GM18499 (cell line): ENCODE results near the gene MFN2.
"Not testable (repeated sequence)": the region's sequence is repeated elsewhere in the genome, so short reads cannot be mapped to it uniquely, and the experiment has no call there.

ENCODE experiments used
- ATAC-seq: cut with Tn5 transposase; IDR thresholded peaks from one replicate; pipeline ENCODE4 v1.9.1; 2021; ENCODE audit warnings: moderate number of reproducible peaks; ENCODE audit not compliant: insufficient read depth, unreplicated experiment

The MFN2 gene

DNA sequence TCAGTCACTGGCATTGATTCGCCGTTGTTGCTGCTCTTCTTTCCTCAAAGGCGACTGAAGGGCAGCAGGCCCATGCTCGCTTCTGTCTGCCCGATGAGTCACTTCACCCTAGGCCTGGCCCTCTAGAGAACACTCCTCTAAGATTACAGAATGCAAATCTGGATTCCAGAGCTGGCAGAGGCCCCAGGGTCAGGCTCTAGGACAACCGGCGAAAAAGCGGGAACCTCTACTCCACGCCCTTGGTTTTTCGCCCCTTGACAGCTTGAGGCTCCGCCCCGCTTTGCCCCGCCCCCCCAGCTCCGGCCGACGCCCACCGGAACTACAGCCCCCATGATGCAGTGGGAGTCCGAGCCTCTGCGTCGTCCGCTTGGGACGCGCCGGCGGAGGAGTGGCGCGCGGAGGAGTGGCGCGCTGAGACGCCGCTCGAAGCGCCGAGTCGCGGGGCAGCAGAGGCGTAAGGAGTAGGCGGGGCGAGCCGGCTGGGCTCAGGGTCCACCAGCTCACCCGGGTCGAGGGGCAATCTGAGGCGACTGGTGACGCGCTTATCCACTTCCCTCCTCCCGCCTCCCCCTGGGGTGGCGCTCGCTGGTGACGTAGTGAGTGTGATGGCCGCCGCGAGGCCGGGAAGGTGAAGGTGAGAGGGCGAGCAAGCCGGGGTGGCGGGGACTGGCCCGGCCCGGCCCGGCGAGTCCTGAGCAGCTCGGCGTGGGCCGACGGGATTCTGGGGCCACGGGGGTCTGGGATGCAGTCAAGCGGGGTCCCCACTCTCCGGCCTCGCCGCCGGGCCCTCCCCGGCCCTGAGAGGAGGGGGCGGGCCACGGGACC is at the start of gene MFN2:
MFN2 (plus strand) TSS at position 594 of the 825 bp plus-strand sequence. CDS start 8,725 bp downstream, outside the sequence.
- ATAC-seq: peak; percentile 64

DNA sequence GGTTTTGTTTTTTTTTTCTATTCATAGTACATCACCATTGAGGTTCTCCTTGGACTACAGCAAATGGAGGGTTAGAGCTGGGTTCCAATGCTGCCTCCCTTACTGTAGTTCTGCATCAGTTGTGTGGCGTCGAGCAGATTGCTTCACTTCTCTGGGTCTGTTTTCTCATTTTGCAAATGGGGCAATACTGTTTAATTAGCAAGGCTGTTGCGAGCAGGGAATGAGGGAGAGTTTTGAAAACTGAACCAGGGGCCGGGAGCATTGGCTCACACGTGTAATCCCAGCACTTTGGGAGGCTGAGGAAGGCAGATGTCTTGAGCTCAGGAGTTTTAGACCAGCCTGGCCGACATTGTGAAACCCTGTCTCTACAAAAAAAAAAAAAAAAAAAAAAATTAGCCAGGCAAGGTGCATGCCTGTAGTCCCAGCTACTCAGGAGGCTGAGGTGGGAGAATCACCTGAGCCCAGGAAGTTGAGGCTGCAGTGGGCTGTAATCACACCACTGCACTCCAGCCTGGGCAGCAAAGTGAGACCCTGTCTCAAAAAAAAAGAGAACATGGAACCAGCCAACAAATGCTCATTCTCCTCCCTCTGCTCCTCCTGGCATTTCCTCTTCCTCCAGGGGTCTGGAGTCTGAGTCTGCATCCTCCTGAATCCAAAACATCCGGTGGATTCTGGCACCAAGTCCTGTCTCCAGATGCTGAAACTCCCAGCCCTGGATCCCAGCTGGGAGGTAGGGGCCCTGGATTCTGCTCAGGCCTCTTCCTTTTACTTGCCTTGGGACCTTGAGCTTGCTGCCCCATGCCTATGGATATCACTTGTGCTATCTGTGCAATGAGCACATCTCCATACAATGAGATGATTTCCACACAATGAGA is 49.4 kb upstream of the MFN2 start:
- no peak for ATAC-seq

DNA sequence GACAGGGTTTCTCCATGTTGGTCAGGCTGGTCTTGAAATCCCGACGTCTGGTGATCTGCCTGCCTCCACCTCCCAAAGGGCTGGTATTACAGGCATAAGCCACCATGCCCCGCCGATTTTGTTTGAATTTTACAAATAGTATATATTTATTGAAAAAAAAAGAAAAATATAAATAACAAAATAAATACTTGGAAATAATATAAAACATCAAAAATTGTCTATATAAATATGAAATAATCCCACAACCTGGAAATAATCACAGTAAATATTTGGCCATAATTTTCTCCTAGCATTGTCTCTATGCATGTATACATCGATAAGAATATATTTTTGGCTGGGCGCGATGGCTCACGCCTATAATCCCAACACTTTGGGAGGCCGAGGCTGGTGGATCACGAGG is 48.4 kb upstream of the MFN2 start:
- no peak for ATAC-seq

DNA sequence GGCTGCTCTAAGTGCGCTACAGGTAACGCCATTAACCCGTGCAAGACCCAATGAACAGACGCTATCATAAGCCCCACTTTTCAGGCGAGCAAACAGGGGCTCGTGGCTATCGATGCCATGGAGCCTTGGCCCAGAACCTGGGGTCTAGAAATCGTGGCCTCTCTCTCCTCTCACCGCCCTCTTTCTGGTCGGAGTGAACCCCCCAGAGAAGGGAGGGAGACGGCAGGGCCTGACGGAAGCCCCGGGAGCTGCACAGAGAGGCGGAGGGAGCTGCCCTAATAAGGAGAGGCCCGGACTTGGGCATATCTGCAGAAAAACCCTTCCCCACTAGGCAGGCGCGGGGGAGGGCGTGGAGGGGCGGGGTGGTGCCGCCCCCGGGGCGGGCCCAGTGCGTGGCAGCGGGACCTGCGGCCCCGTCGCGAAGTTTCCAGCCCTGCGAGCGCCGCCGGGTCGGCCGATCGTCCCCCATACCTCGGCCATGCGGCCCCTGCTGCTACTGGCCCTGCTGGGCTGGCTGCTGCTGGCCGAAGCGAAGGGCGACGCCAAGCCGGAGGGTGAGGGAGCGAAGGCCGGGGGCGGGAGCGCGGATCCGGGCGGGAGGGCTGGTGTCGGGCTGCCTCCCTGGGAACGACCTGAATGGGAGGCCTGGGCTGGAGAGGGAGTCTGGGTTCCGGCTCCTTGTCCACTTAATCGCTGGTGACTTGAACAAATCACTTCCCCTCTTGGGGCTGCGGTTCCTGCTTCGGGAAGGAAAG is 45.8 kb upstream of the MFN2 start, which contains the start of gene PLOD1:
PLOD1 (plus strand) TSS at position 416 of the 755 bp plus-strand sequence; CDS start at position 479, 63 bp downstream.
- no peak for ATAC-seq

DNA sequence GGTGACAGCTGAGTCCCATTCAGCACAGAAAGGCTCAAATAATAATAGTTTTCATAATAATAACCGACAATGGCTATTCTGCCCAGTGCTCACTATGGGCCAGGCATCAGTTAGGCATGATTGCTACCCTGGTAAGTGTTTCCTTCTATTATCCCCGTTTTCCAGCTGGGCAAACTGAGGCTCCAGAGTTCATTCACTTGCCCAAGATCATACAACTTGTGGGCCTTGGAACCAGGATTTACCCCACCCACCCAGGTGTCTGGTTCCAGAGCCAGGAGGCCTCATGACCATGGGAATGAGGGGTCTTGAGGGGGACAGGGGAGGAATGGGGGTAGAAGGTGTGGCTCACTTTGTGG is 45.2 kb upstream of the MFN2 start:
- no peak for ATAC-seq

DNA sequence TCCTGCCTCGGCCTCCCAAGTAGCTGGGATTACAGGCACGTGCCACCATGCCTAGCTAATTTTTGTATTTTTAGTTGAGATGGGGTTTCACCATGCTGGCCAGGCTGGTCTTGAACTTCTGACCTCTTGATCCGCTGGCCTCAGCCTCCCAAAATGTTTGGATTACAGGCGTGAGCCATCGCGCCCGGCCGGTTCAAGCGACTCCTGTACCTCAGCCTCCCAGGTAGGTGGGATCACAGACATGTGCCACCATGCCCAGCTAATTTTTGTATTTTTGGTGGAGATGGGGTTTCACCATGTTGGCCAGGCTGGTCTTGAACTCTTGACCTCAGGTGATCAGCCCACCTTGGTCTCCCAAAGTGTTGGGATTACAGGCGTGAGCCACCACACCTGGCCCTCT is 44.5 kb upstream of the MFN2 start:
- not testable (repeated sequence) for ATAC-seq

DNA sequence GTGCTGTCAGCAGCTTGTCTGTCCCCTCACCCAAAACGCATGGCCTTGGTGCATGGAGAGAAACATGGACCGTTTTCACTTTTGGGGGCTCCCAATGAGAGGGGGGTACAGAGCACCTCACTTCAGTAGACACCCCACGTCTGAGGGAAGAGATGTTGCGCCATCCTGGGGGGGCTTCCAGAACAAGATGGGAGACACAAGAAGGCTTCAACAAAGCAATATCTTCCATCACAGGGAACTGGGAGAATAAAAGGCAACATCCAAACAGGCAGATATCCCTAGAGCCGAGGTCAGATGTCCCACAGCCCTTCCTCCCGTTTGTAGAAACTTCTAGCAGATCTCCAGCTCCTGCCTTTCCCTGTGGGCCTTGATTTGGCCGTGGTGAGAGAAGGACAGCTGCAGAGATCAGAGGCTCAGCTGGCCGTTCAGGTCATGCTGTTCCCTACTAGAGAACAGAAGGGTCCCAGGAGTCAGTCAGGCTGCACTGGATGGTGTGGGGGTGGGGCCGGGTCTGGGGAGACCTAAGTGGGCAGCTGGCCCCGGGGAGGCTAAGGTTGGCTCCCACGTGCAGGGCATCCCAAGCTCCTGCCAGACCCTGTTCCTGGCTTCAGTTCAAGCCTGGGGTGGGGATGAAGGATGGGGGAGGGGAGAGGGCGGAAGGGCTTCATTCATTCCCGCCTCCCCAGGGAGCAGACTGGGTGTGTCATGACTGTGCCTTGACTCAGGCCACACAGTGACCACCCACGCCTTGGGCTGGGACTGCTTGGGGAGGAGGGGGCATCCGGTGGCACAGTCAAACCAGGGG is 41.3 kb upstream of the MFN2 start:
- ATAC-seq: no peak

DNA sequence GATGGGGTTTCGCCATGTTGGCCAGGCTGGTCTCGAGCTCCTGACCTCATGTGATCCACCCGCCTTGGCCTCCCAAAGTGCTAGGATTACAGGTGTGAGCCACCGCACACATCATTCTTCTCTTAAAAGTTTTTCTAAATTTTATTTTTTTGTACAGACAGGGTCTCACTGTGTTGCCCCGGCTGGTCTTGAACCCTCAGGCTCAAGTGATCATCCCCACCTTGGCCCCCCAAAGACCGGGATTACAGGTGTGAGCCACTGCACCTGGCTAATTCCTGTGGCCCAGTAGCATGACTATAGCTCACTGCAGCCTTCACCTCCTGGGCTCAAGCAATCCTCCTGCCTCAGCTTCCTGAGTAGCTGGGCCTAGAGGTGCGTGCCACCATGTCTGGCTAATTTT is 40.5 kb upstream of the MFN2 start:
- ATAC-seq: not testable (repeated sequence)

DNA sequence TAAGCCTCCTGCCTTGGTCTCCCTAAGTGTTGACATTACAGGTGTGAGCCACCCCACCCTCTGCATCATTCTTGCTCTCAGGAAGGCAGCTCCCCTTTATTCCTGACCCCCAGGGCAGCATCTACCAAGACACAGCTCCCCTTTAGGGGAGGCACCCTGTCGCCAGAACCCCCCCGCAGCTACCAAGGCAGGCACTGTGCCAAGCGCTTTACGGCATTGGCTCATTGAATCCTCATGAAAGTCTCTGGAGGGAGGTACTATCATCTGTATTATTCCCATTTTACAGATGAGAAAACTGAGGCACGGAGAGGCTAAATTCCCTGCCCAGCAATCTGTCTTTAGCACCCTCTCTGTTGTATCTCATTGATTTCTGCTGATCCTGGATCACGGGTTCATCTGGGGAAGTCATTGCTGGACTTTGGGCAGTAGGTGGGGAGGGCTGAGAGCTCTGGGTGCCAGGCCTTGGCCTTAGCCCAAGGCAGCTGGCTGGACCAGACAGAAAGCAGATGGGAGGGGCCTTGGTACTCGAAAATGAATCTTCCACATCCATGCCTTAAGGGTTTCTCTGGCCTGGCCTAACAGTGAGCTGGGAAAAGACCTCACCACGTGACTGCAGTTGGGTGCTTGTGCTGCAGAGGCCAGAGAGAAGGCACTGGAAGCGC is 39.9 kb upstream of the MFN2 start:
- ATAC-seq: no peak

DNA sequence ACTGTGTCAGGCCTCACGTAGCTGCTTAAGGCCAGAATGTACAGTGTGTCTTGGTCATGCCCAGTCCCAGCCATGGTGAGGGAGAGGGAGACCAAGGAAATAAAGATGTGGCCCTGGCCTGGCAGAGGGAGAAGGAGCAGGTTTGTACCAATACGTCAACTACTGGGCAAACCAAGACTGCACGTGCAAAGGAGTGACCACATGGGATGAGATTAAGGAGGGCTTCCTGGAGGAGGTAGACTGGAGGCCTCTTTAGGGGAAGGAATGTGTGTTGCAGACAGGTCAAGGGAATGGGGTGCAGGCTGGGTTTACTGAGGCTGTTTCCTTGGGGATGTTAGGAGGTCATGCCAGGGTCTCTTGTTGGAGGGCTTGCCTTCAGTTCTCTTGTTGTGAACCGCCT is 38.0 kb upstream of the MFN2 start:
- ATAC-seq: no peak

DNA sequence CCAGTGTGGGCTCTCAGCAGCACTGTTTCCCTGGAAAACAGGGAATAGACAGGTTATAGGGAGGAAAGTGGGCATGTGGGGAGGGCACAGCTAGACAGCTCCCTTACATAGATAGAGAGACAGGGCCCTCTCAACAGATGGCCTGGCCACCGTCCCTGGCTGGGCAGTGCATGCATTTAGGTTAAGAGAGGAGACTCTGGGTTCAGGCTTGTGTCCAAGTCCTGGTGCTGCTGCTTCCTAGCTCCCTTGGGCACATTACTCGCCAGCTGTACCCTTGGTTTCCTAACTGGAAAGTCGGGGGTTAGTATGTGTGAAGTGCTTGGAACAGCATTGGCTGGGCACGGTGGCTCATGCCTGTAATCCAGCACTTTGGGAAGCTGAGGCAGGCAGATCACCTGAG is 36.6 kb upstream of the MFN2 start:
- no peak for ATAC-seq

DNA sequence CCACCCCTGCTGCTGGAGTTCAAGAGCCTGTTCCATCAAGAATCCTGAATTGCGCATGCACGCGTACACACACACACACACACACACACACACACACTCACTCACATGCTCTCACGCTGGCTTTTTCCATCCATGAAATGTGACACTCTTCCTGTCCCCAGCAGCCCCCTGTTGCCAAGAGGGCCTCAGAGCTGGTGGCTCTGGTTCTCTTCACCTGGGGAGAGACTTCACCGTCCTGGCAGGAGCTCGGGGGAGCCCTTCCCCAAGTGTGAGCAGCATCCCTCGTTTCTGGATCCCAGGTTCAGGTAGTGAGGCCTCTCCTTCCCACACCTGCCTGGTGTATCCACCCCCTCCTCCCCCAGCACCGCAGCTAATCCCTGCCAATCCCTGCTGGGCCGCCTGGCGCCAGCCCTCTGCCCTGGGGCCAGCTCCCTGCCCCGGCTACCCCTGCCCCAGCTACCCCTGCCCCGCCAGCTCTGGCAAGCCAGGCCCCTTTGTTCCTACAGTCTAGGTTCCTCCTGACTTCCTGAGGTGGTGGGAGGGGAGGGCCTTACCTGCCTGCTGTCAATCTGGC is 35.8 kb upstream of the MFN2 start:
- no peak for ATAC-seq

DNA sequence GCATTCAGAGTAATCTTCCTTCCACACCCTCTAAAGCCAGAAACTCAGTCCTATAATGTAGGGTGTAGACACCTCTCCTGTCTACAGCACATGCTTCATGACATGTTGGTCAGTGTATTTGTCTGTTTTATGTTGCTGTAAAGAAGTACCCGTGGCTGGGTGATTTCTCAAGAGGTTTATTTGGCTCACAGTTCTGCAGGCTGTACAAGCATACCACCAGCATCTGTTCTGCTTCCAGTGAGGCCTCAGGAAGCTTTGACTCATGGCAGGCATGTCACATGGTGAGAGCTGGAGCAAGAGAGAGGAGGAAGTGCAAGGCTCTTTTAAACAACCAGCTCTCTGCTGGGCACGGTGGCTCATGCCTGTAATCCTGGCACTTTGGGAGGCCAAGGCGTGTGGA is 33.6 kb upstream of the MFN2 start:
- ATAC-seq: no peak

DNA sequence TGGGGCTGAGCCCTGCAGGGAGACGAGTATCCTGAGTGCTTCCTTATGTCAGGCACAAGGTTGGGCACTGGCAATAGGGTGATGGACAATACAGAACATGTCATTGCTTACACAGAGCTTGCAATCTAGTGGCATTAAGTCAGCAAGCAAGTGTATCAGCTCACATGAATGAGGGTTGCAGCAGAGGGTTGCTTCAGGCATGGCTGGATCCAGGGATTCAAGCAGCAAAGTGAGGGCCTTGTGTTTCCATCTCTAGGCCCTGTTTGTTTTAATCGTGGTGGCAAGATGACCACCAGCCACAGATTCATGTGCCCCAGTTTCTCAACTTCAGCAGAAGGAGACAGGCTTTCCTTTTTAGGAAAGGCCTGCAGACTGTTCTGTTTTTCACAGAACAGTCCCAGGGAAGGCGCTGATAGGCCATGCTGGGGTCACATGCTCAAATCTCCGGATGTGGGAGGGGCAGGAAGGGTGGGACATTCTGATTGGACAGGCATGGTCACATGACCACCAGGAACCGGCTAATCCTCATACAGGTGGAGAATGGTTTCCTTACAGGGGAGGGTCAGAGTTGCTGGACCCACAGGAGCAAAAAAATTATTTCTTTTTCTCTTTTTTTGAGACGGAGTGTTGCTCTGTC is 31.3 kb upstream of the MFN2 start:
- no peak for ATAC-seq

DNA sequence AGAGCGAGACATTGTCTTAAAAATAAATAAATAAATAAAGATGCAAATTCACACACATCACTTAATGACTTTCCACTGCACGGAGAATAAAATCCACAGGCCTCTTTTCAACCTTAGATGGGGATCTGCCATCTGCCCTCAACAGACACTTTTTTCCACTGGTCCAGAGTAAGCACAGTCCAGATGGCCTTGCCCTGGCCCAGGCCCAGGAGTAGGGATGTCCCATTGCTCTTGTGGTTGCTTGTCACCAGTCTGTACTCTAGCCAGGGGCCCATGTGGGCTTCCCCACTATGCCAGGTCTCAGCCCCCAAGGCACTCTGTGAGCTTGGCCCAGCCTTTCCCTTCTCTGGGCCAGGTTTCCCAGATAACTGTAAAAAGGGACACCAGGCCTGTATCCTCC is 28.3 kb upstream of the MFN2 start:
- ATAC-seq: no peak

DNA sequence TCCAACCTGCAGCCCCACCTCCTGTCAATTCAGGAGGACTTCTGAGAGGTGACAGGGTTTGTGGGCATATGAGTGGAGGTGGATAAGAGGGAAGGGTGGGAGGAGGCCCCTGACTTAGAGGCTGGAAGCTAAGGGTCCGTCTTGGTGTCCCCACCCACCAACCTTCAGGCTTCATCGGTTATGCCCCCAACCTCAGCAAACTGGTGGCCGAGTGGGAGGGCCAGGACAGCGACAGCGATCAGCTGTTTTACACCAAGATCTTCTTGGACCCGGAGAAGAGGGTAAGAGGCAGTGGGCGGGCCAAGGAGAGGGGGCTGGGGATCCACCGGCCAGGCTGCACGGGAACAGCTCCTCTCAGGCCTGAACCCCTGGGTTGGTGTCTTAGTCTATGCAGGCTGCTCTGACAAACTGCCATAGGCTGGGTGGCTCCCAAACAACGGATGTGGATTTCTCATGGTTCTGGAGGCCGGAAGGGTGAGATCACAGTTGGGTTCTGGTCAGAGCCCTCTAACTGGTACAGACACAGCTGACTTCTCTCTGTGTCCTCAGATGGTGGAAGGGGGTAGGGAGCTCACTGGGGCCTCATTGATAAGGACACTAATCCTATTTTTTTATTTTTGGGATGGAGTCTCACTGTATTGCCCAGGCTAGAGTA is 27.7 kb upstream of the MFN2 start:
- no peak for ATAC-seq

DNA sequence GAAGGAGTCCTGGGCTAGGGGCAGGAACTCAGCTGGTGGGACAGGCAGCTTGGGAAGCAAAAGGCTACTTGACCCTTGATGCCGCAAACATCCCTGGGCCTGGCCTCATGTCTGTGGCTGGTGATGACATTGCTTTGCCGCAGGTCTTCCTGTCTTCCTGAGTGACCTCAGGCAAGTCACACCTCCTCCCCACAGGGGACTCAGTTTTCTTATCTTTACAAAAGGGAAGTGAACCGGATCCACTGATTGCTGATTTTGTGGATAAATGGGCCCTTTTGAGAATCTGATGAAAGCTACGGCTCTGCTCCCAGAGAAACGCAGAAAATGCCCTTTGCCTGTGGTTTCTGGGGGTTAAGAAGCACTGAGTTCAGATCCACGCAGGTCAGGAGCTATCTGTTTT is 25.0 kb upstream of the MFN2 start:
- ATAC-seq: no peak

DNA sequence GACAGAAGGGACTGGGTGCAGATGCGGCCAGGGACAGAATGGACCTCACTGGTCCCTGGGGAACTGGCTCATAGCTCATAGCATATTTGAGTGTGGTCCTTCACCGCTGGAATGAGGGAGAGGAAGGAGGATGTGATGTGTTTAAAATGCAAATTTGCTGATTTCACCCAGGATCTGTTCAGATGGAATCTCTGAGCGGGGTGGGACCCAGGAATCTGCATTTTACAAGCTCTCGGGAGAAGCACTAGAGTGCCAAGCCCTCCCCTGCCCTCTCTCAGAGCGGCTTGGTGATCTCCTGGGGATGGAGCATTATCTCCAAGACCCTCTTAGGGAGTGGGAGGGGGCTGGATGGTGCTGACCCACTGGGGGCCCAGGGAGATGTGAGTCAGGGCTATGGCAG is 22.8 kb upstream of the MFN2 start:
- no peak for ATAC-seq
